RWPE1 (cell line): ENCODE data around the gene GMIP.

Experiments
- CTCF ChIA-PET: fragments of 350-600 bp; sonication (Branson Sonifier 250); formaldehyde crosslinking; extraction: SDS; loops from one replicate; lab custom pipeline; 2021; lab: Yijun Ruan, JAX
- POLR2A ChIA-PET: fragments of 400-600 bp; formaldehyde crosslinking; extraction: SDS; loops from one replicate; lab custom pipeline; 2020; ENCODE audit warnings: antibody characterized with exemption; ENCODE audit not compliant: low non-redundant PET; lab: Yijun Ruan, JAX
- DNase-seq: peaks from one replicate; pipeline ENCODE4 v3.0.0; 2012; ENCODE audit warnings: low spot score
- H3K27ac ChIP-seq: fragments of 450-650 bp; 2 replicates; pipeline ENCODE4 v1.5.1; 2017
- CTCF ChIP-seq: fragments of 450-650 bp; conservative IDR thresholded peaks from 2 replicates; pipeline ENCODE4 v1.5.1; 2017; ENCODE audit warnings: low read depth, mild to moderate bottlenecking

Gene GMIP

GRCh38 chr19:19595171-19595701 is 48.2 kb downstream of the GMIP start:
- ChIA-PET CTCF (interaction anchor here (0.6 kb wide), 1 partner anchor 1207 kb away, joined by 5 read pairs; no protein-coding TSS in a partner anchor), POLR2A (no interaction called here)
- TF ChIP-seq CTCF: no peak
- no peak for DNase-seq
- H3K27ac ChIP-seq: peak overlapping the region; percentile 38

- ChIA-PET CTCF (interaction anchor here (0.6 to 0.9 kb wide), 2 partner anchors 62 to 1206 kb away, joined by 3 to 5 read pairs; no protein-coding TSS in a partner anchor), POLR2A (no interaction called here)
- peak overlapping the region; percentile 38 for H3K27ac ChIP-seq
- DNase-seq: no peak
- TF ChIP-seq CTCF: no peak
These were observed 49.1 kb downstream of the GMIP start for GRCh38 chr19:19594381-19594780.

GRCh38 chr19:19592690-19593089 is 50.8 kb downstream of the GMIP start:
- no peak for DNase-seq
- ChIA-PET POLR2A (no interaction called here), CTCF (no interaction called here)
- H3K27ac ChIP-seq: peak overlapping the region; percentile 87; the same call in 1 of the 2 replicates
- no peak for TF ChIP-seq CTCF

- CTCF ChIA-PET: interaction anchor here (1.4 kb wide), 1 partner anchor 59 kb away, joined by 5 read pairs; no protein-coding TSS in a partner anchor
- DNase-seq: peak; percentile 98
- TF ChIP-seq CTCF: no peak
- H3K27ac ChIP-seq: peak overlapping the region; percentile 87
- POLR2A ChIA-PET: no interaction called here
These were observed 52.2 kb downstream of the GMIP start for GRCh38 chr19:19591133-19591825.

- TF ChIP-seq CTCF: no peak
- H3K27ac ChIP-seq: no peak overlapping the region
- DNase-seq: no peak
- ChIA-PET POLR2A (no interaction called here), CTCF (interaction anchor here (0.6 kb wide), 1 partner anchor 565 kb away, joined by 4 read pairs; no protein-coding TSS in a partner anchor)
These were observed 54.9 kb downstream of the GMIP start for GRCh38 chr19:19588546-19588945.

- H3K27ac ChIP-seq: no peak overlapping the region
- no peak for TF ChIP-seq CTCF
- ChIA-PET POLR2A (no interaction called here), CTCF (interaction anchor here (0.8 kb wide), 1 partner anchor 32 kb away, joined by 3 read pairs; no protein-coding TSS in a partner anchor)
- no peak for DNase-seq
These were observed 55.7 kb downstream of the GMIP start for GRCh38 chr19:19587771-19588170.
